HG03064 (cell line): ENCODE results near the gene MEIOSIN.
A peak's percentile ranks its signal among the peaks of the same experiment; 100 is the strongest.

Source experiments
- ATAC-seq: cut with Tn5 transposase; IDR thresholded peaks from one replicate; pipeline ENCODE4 v1.9.1; 2021; ENCODE audit warnings: low read depth; ENCODE audit not compliant: unreplicated experiment

MEIOSIN gene

DNA sequence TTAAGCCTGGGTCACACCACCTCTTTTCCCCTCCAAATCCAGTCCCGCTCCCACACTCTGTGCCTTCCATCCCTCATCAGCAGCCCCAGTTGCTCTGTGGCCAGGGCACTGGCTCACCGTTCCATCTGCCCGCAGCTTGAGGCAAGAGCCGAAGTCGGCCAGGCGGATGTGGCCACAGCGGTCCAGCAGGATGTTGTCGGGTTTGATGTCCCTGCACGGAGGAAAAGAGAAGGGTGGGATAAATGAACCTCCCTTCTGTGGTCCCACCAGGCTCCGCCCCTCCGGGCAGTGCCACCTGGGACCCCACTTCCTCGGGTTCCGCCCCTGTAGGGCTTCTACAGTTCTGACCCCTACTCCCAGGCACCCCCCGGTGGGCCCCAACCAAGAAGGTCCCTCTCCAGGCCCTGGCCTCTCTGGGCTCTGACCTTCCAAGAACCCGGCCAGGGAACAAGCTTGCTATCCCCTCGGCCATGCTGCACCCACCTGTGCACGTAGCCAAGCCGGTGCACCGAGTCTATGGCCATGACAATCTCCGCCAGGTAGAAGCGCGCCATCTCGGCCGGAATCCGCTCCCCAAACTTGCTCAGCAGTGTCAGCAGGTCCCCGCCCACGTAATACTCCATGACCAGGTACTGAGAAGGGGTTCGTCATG, 44.9 kb downstream of the MEIOSIN start:
- ATAC-seq, result no peak

DNA sequence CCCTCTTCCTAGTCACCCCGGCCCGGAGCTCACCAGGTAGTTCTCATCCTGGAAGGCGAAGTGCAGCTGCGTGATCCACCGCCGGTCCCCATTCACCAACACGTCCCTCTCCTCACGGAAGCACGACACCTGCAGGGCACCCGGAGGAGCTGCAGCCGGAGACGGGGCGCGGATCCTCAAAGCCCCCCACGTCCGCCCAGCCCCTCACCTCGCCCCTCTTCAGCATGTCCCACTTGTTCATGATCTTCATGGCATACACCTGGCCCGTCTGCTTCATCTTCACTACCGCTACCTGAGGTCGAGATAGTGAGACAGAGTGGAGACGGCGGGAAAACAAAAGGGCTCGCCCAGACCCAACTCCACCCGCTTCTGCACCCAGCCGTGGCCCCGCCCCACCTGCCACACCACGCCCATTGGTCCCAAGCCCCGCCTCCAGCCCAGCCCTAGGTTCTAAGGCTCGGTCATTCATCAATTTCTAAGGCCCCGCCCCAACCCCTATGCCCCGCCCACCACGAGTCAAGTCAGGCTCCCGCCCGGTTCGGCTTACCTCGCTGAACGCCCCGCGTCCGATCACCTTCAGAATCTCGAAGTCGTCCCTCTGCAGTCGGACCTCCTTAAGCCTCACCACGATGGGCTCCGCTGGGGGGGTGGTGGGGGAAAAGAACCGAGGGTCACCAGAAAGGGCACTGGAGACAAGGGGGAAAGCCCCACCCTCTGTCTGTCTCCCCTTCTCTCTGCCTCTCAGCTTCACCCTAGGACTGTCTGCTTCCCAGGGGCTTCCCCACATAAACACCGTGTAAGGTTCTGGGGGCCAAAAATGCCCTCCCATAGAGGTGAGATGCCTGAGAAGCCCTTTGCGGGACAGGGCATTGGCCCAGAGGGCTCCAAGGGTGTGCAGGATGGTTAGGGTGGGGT, 46.2 kb downstream of the MEIOSIN start:
- peak; percentile 79 for ATAC-seq

DNA sequence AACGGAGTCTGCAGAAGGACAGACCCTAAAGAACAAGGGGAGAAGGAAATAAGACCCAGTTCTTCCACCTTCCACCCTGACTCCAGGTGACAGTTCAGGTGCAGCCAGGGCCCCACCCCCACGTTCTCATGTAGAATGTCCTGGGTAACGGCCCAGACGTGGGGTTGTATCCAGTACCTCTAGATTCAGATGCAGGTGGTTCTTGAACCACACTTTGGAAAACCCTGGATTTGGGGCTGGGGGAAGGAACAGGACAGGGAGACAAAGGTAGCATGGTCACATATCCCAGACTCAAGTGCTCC, 46.9 kb downstream of the MEIOSIN start:
- no peak for ATAC-seq

- no peak for ATAC-seq
Measured at GRCh38 chr19:45780448-45781213, 47.4 kb downstream of the MEIOSIN start.

- no peak for ATAC-seq
Measured at GRCh38 chr19:45781214-45782161, 48.2 kb downstream of the MEIOSIN start.

DNA sequence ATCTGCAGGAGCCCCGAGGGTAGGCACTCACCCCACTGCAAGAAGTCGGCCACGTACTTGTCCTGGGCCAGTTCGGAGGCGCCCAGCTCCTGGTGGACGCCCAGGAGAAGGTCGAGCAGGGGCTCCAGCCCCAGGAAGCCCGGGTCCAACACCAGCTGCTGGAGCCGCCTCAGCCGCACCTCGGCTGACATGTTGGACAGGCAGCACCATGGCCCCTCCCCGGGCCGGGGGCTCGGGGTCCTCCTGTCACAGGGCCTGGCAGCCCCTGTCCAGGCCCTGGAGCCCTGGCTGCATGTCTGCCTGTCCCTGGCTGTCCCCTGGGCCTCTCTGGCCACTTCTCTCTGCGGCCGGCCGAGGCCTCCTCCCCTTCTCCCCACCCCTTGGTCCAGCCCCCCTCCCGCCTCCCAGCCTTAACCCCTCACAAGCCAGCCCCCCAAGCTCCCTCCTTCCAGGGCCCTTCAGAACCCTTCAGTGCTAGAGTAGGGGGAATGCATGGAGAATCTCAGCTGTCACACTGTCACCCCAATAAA, 49.0 kb downstream of the MEIOSIN start, which contains the start of gene DMPK:
DMPK (minus strand) TSS at position 329 of the 530 bp plus-strand sequence; CDS start at position 191, 138 bp downstream.
- no peak for ATAC-seq

DNA sequence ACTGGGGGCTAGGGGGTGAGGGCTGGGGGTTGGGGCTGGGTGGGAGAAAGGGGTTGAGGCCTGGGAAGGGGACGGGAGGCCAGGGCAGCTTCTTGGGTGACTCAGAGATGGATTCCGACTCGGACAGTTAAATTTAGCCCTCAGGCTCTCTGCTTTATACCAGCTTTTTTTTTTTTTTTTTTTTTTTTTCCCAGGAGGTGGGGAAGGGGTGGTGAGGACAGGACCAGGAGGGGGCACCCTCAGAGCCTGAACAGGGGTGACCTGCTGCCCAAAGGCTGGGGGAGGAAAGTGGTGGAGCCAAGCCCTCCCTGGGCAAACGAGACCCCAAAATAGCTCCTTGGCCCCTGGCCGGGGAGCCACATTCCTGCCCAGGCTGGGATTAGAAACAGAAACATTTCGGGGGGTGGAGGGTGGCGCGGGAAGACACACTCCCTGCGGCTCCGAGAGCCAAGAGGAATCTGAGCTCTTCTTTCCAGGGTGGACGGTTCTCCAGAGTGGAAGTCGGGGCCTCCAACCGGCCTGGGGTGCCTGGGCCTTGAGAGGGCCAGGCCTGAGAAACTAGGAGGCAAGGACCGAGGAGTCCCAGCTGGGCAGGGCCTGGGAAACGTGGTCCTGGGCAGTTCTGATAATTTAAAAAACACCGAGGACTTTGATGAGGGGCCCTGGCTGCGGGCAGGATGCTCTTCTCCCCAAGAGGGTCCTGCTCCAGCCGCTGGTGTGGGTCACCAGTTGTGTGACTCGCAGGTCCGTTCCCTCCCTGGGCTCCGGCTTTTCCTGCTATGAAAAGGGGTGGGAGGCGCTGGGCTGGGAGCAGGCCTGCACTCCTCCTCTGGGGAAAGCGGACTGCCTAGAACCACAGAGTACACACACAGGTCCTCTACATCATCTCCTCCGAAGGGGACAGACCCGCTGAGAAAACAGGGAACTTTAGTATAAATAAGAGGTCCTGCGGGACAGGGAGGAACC, 49.9 kb downstream of the MEIOSIN start:
- no peak for ATAC-seq

GRCh38 chr19:45784096-45784495, 50.9 kb downstream of the MEIOSIN start:
- no peak for ATAC-seq

GRCh38 chr19:45785097-45785496, 51.9 kb downstream of the MEIOSIN start:
- no peak for ATAC-seq

- no peak for ATAC-seq
Measured at GRCh38 chr19:45785781-45786532, 52.7 kb downstream of the MEIOSIN start.

DNA sequence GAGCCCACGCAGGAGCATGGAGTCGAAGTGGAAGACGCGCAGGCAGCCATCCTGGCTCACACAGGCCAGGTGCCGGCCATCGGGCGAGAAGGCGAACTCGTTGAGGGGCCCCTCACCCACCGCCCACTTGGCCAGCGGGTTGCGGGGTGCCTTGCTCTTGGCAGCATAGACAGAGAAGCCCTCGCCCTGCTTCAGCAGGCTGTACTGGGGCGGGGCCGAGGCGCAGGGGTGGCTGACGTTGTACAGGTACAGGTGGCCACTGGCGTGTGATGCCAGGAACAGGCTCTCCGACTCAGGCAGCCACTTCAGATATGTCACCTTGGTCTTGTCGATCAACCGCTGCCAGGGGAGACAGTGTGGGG, 53.3 kb downstream of the MEIOSIN start:
- ATAC-seq, result no peak

DNA sequence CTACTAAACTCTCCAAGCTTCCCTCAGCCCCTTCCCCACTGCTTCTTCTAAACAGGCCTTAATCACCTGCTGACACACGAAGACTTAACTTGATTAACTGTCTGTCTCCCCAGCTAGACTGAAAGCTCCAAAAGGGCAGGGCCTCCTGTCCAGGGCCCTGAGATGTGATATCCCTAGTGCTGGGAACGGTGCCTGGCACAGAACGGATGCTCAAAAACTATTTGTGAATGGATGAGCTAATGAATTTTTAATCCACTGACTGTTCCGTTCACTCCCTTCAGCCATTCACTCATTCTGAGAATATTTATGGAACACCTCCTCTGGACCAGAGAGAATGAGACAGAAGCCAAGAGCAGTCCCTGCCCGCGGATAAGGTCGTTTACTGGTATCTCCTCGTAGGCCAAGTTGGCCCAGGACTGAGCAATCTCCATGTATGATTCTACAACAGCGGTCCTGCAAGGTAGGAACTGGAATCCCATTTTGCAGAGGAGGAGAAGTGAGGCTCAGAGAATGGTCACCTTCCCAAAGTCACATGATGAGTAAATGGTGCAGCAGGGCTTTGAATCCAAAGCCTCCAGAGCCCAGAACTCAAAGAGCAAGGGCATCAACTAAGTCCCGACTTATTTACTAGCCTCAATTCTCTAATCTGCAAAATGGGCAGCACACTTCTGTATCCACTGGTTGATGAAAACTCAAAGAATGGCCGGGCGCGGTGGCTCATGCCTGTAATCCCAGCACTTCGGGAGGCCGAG, 56.0 kb downstream of the MEIOSIN start:
- ATAC-seq, result no peak

DNA sequence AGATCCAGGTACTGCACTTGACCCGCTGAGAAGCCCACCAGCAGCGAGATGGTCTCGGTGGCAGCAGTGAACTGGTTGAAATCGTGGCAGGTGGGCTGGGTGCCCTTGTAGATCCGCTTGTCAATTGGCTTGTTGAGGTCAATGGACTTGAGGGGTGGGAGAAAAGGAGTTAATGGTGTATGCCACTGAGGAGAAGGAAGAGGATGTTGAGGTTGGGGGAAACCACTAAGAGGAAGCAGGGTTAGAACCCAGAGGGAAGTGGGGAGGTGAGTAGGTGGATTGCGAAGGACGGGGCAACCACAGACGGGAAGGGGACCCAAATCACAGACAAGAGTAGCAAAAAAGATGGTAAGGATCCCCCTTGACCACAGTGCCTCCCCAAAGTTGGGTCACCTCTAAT, 57.7 kb downstream of the MEIOSIN start:
- ATAC-seq, result no peak

DNA sequence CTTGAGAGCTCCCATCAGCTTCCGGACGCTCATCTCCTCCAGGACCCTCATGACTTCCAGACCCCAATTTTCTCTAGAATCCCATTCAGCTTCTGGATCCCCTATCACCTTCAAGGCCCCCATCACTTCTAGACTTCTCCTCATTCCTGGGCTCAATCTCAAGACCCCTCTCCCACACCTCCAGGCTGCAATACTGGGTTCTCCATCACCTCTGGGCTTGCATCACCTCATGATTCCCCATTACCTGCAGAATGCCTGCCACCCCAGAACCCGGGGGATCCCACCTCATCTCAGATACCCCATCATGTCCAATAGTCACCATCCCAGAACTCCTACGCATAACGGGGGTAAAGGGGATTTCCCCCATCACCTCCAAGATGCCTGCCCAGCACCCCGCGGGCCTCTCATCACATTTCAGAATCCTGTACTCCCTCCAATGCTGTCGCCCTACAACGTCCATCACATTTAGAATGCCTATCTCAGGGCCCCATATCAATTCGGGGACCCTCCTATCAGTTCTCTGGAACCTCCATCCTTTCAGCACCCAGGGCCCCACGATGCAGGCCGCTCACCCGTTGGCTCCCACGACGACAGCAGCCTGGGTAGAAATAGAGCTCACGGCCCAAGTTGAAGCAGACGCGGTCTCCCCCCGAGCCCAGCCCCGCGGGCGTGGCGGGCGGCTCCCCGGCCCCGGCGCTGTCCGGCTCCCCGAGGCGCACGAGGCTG, 58.7 kb downstream of the MEIOSIN start:
- peak; percentile 13 for ATAC-seq

GRCh38 chr19:45792470-45793177, 59.4 kb downstream of the MEIOSIN start, which contains the start of gene DMWD:
TSS of gene DMWD (minus strand) at chr19:45792845. CDS start at chr19:45792756, 89 bp downstream.
- peak; percentile 75 for ATAC-seq

- no peak for ATAC-seq
Measured at GRCh38 chr19:45793178-45793564, 59.9 kb downstream of the MEIOSIN start.
